H9 (cell line): ENCODE measurements around the gene AVL9. TPM values are rescaled to one million over a fixed set of nuclear protein-coding genes. Genes with fewer than 3 reads are reported as not detected.
A peak's percentile ranks its signal among the peaks of the same experiment; 100 is the strongest.

Experiments used
- DNase-seq: peaks from one replicate; pipeline ENCODE4 v3.0.0-alpha.2; 2017
- H2AFZ ChIP-seq: one replicate; pipeline ENCODE4 v1.6.1; 2013; ENCODE audit warnings: mild to moderate bottlenecking, low read length, control low read depth, moderate library complexity
- H2AK5ac ChIP-seq: 2 replicates; pipeline ENCODE4 v1.6.1; 2013; ENCODE audit warnings: low read length, control low read depth, mixed read lengths; ENCODE audit not compliant: insufficient read length
- H2BK120ac ChIP-seq: one replicate; pipeline ENCODE4 v1.6.1; 2013; ENCODE audit warnings: low read depth, mild to moderate bottlenecking, low read length, control low read depth, inconsistent platforms; ENCODE audit not compliant: poor library complexity, severe bottlenecking
- H2BK12ac ChIP-seq: 2 replicates; pipeline ENCODE4 v1.6.1; 2013; ENCODE audit warnings: low read length, control low read depth, mixed read lengths, low read depth; ENCODE audit not compliant: insufficient read length
- H2BK15ac ChIP-seq: 2 replicates; pipeline ENCODE4 v1.6.1; 2013; ENCODE audit warnings: low read depth, low read length, control low read depth
- H2BK20ac ChIP-seq: one replicate; pipeline ENCODE4 v1.6.1; 2013; ENCODE audit warnings: low read depth, mild to moderate bottlenecking, low read length, control low read depth, inconsistent platforms; ENCODE audit not compliant: poor library complexity, severe bottlenecking
- H2BK5ac ChIP-seq: 2 replicates; pipeline ENCODE4 v1.6.1; 2013; ENCODE audit warnings: low read length, control low read depth, mixed read lengths; ENCODE audit not compliant: insufficient read length
- H3K14ac ChIP-seq: 2 replicates; pipeline ENCODE4 v1.6.1; 2013; ENCODE audit warnings: low read length, control low read depth; ENCODE audit not compliant: insufficient read depth
- H3K18ac ChIP-seq: 2 replicates; pipeline ENCODE4 v1.6.1; 2013; ENCODE audit warnings: low read depth, mild to moderate bottlenecking, mixed read lengths, low read length, control low read depth; ENCODE audit not compliant: insufficient read length
- H3K23ac ChIP-seq: 2 replicates; pipeline ENCODE4 v1.6.1; 2013; ENCODE audit warnings: low read length, control low read depth, mixed read lengths, low read depth; ENCODE audit not compliant: insufficient read length
- H3K23me2 ChIP-seq: 2 replicates; pipeline ENCODE4 v1.6.1; 2013; ENCODE audit warnings: low read depth, mild to moderate bottlenecking, mixed read lengths, low read length, control low read depth; ENCODE audit not compliant: insufficient read length, poor library complexity, severe bottlenecking
- H3K27ac ChIP-seq: 2 replicates; pipeline ENCODE4 v1.5.1; 2013; ENCODE audit warnings: low read length, control low read depth, mixed read lengths, low read depth; ENCODE audit not compliant: insufficient read length
- H3K27me3 ChIP-seq: 2 replicates; pipeline ENCODE4 v1.6.1; 2013; ENCODE audit warnings: low read length, control low read depth, inconsistent platforms; ENCODE audit not compliant: insufficient read depth
- H3K4ac ChIP-seq: 2 replicates; pipeline ENCODE4 v1.6.1; 2013; ENCODE audit warnings: low read depth, mild to moderate bottlenecking, control low read depth, inconsistent platforms, low read length, moderate library complexity
- H3K4me1 ChIP-seq: 2 replicates; pipeline ENCODE4 v1.6.1; 2013; ENCODE audit warnings: low read length, control low read depth, inconsistent platforms; ENCODE audit not compliant: insufficient read depth
- H3K4me2 ChIP-seq: 2 replicates; pipeline ENCODE4 v1.6.1; 2013; ENCODE audit warnings: low read length, control low read depth, mixed read lengths; ENCODE audit not compliant: insufficient read length, insufficient read depth
- H3K56ac ChIP-seq: 2 replicates; pipeline ENCODE4 v1.6.1; 2013; ENCODE audit warnings: low read depth, mild to moderate bottlenecking, mixed read lengths, low read length, control low read depth; ENCODE audit not compliant: insufficient read length
- H3K79me1 ChIP-seq: 2 replicates; pipeline ENCODE4 v1.6.1; 2013; ENCODE audit warnings: low read depth, mild to moderate bottlenecking, moderate library complexity, low read length, control low read depth, inconsistent platforms; ENCODE audit not compliant: insufficient read depth, poor library complexity, severe bottlenecking
- H3K79me2 ChIP-seq: 2 replicates; pipeline ENCODE4 v1.6.1; 2013; ENCODE audit warnings: low read length, control low read depth, inconsistent platforms; ENCODE audit not compliant: insufficient read depth
- H3K9ac ChIP-seq: 2 replicates; pipeline ENCODE4 v1.6.1; 2013; ENCODE audit warnings: low read length, control low read depth, mixed read lengths; ENCODE audit not compliant: insufficient read length; ENCODE audit errors: extremely low read depth
- H3K9me3 ChIP-seq: one replicate; pipeline ENCODE4 v1.6.1; 2013; ENCODE audit warnings: low read depth, low read length, inconsistent platforms; ENCODE audit not compliant: control insufficient read depth
- H3T11ph ChIP-seq: one replicate; pipeline ENCODE4 v1.6.1; 2013; ENCODE audit warnings: mild to moderate bottlenecking, low read length, control low read depth, inconsistent platforms
- H4K20me1 ChIP-seq: one replicate; pipeline ENCODE4 v1.6.1; 2013; ENCODE audit not compliant: control insufficient read depth, insufficient read length, insufficient read depth
- H4K5ac ChIP-seq: 2 replicates; pipeline ENCODE4 v1.6.1; 2013; ENCODE audit warnings: low read depth, mild to moderate bottlenecking, mixed read lengths, low read length, control low read depth; ENCODE audit not compliant: insufficient read length
- H4K8ac ChIP-seq: replicated peaks from 2 replicates; pipeline ENCODE4 v1.6.1; 2013; ENCODE audit warnings: low read length, control low read depth, mixed read lengths, low read depth; ENCODE audit not compliant: insufficient read length
- H4K91ac ChIP-seq: 2 replicates; pipeline ENCODE4 v1.6.1; 2013; ENCODE audit warnings: low read depth, mild to moderate bottlenecking, moderate library complexity, mixed read lengths, low read length, control low read depth; ENCODE audit not compliant: insufficient read length
- H3K27ac Mint-ChIP-seq, 3 experiments: 2 replicates in 2 of 3; 3 replicates in 1 of 3; pipeline ENCODE4 v1.8.0; 2020 to 2021; ENCODE audit warnings: mixed read lengths in 3 of 3, mild to moderate bottlenecking in 1 of 3, moderate library complexity in 1 of 3
- H3K27me3 Mint-ChIP-seq: 2 replicates; pipeline ENCODE4 v1.8.0; 2021; ENCODE audit warnings: low read depth, mild to moderate bottlenecking, moderate library complexity, mixed read lengths
- H3K36me3 Mint-ChIP-seq, 3 experiments: 2 replicates in 2 of 3; 3 replicates in 1 of 3; pipeline ENCODE4 v1.8.0; 2020 to 2021; ENCODE audit warnings: low read depth in 3 of 3, mixed read lengths in 3 of 3; ENCODE audit not compliant: insufficient read depth in 1 of 3
- H3K4me1 Mint-ChIP-seq, 2 experiments: 2 replicates each; pipeline ENCODE4 v1.8.0; 2020; ENCODE audit warnings: mixed read lengths in 2 of 2
- H3K4me3 Mint-ChIP-seq, 2 experiments: 2 replicates in 1 of 2; 3 replicates in 1 of 2; pipeline ENCODE4 v1.8.0; 2020 to 2021; ENCODE audit warnings: mild to moderate bottlenecking in 2 of 2, mixed read lengths in 2 of 2, moderate library complexity in 1 of 2
- H3K9me3 Mint-ChIP-seq, 2 experiments: 2 replicates in 1 of 2; 3 replicates in 1 of 2; pipeline ENCODE4 v1.8.0; 2020; ENCODE audit warnings: mild to moderate bottlenecking in 2 of 2, mixed read lengths in 2 of 2, moderate library complexity in 1 of 2
- CTCF ChIP-seq: fragments of 200-600 bp; sonication (generic); conservative IDR thresholded peaks from 3 replicates; pipeline ENCODE4 v1.8.0; 2021; ENCODE audit warnings: antibody characterized with exemption, mild to moderate bottlenecking
- whole genome bisulfite sequencing: extraction: QIAGEN DNeasy Blood & Tissue Kit; methylation state at CpG from one replicate; pipeline ENCODE4 v1.1.7; 2013; ENCODE audit warnings: missing lambda C conversion rate, low lambda C conversion rate, mixed read lengths; ENCODE audit not compliant: insufficient read length; ENCODE audit errors: extremely low coverage; 5-methylcytosine and 5-hydroxymethylcytosine counted together
- total RNA-seq: library from RNA; stranded (reverse); gene quantifications from 2 replicates; pipeline ENCODE4 v1.2.1, GENCODE V29; 2021

Gene AVL9
- total RNA-seq, 1 experiment from 2014 or later: 38.7 TPM

GRCh38 chr7:32577421-32577820, 82.1 kb downstream of the AVL9 start:
- no peak overlapping the region for H3K9ac ChIP-seq
- H4K5ac ChIP-seq: no peak overlapping the region
- no peak overlapping the region for H3T11ph ChIP-seq
- peaks cover 28 to 65% (median 58%) of the 10 kb centered on the region in 3 experiments for H3K36me3 Mint-ChIP-seq
- H3K4me2 ChIP-seq: no peak overlapping the region
- no peak overlapping the region for H2BK120ac ChIP-seq
- H3K56ac ChIP-seq: no peak overlapping the region
- H4K8ac ChIP-seq: no peak overlapping the region
- H2BK12ac ChIP-seq: no peak overlapping the region
- no peaks in the 10 kb centered on the region for H3K79me2 ChIP-seq
- no peaks in the 10 kb centered on the region for H3K23me2 ChIP-seq
- no peak for TF ChIP-seq CTCF
- no peaks in the 10 kb centered on the region for H3K4me1 Mint-ChIP-seq
- H3K9me3 Mint-ChIP-seq: no peaks in the 10 kb centered on the region
- H3K4ac ChIP-seq: no peak overlapping the region
- H3K4me1 ChIP-seq: no peaks in the 10 kb centered on the region
- DNase-seq: no peak
- H2BK5ac ChIP-seq: no peak overlapping the region
- no peak overlapping the region for H3K27ac ChIP-seq
- H4K20me1 ChIP-seq: no peaks in the 10 kb centered on the region
- no peak overlapping the region for H2BK20ac ChIP-seq
- no peak overlapping the region for H3K4me3 Mint-ChIP-seq
- no peak overlapping the region for H3K14ac ChIP-seq
- no peaks in the 10 kb centered on the region for H3K27me3 Mint-ChIP-seq
- H4K91ac ChIP-seq: no peak overlapping the region
- H3K79me1 ChIP-seq: no peaks in the 10 kb centered on the region
- no peaks in the 10 kb centered on the region for H3K27me3 ChIP-seq
- no CpG with 5 or more reads among the region's 2 CpGs for WGBS
- no peak overlapping the region for H3K18ac ChIP-seq
- H3K23ac ChIP-seq: no peak overlapping the region
- no peak overlapping the region for H2AK5ac ChIP-seq
- no peaks in the 10 kb centered on the region for H3K9me3 ChIP-seq
- H2AFZ ChIP-seq: no peak overlapping the region
- peak overlapping the region in 1 of 3 experiments; percentile 18; a peak in 1 of 7 replicates for H3K27ac Mint-ChIP-seq
- H2BK15ac ChIP-seq: no peak overlapping the region
